Measurements from ENCODE around the gene IDNK.

Gene IDNK

GRCh38 chr9:83636813-83637212 is 13.9 kb downstream of the IDNK start:
- TF ChIP-seq ZBTB7A (IDR thresholded peaks at IDR 0.05; ENCODE audit: low read depth) (no peak), FOXM1 (IDR thresholded peaks at IDR 0.05; ENCODE audit: borderline replicate concordance, low read depth) (no peak), YY1 (IDR thresholded peaks at IDR 0.05; ENCODE audit: low read depth) (no peak), TEAD4 (IDR thresholded peaks at IDR 0.05) (no peak), RAD21 (IDR thresholded peaks at IDR 0.05; ENCODE audit: low read depth) (no peak), EGR1 (IDR thresholded peaks at IDR 0.05) (no peak), TAF1 (IDR thresholded peaks at IDR 0.05; ENCODE audit: low read depth) (no peak)
- TF ChIP-seq, protein P1, sequence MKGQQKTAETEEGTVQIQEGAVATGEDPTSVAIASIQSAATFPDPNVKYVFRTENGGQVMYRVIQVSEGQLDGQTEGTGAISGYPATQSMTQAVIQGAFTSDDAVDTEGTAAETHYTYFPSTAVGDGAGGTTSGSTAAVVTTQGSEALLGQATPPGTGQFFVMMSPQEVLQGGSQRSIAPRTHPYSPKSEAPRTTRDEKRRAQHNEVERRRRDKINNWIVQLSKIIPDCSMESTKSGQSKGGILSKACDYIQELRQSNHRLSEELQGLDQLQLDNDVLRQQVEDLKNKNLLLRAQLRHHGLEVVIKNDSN (IDR thresholded peaks at IDR 0.05): no peak

DNA sequence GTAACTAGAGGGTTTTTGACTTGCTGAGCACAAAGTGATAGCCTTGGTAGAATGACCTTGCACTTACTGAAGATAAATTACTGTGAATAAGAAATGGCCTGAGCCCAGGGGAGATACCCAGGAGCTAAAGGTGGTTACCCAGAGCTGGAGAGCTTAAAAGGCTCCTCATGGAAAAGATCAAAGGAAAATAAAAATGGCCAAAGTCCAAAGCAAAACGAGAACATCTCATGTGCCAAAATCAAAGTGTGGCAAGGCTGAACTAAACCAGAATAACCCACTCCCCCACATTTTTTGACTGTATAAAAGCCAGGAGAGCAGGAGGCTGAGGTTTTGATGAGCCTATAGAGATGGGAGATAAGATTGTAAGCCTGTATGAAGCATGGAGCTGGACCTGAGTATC is 14.4 kb downstream of the IDNK start:
- TF ChIP-seq, protein P2, sequence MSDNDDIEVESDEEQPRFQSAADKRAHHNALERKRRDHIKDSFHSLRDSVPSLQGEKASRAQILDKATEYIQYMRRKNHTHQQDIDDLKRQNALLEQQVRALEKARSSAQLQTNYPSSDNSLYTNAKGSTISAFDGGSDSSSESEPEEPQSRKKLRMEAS (IDR thresholded peaks at IDR 0.05): no peak
- TF ChIP-seq ZBTB7A (IDR thresholded peaks at IDR 0.05; ENCODE audit: low read depth) (no peak), EP300 (IDR thresholded peaks at IDR 0.05; ENCODE audit: borderline replicate concordance) (no peak), CREB1 (IDR thresholded peaks at IDR 0.05; ENCODE audit: low read depth) (no peak), TAF1 (IDR thresholded peaks at IDR 0.05; ENCODE audit: low read depth) (no peak), EGR1 (IDR thresholded peaks at IDR 0.05) (no peak), YY1 (IDR thresholded peaks at IDR 0.05; ENCODE audit: low read depth) (no peak), TEAD4 (IDR thresholded peaks at IDR 0.05) (no peak), TCF12 (IDR thresholded peaks at IDR 0.05; ENCODE audit: low read depth) (no peak), FOXM1 (IDR thresholded peaks at IDR 0.05; ENCODE audit: borderline replicate concordance, low read depth) (no peak), CEBPB (IDR thresholded peaks at IDR 0.05) (no peak), RAD21 (IDR thresholded peaks at IDR 0.05; ENCODE audit: low read depth) (no peak), NFIC (IDR thresholded peaks at IDR 0.05) (no peak), REST (IDR thresholded peaks at IDR 0.05; ENCODE audit: low read depth) (no peak)
- TF ChIP-seq, protein P1 (IDR thresholded peaks at IDR 0.05): no peak

DNA sequence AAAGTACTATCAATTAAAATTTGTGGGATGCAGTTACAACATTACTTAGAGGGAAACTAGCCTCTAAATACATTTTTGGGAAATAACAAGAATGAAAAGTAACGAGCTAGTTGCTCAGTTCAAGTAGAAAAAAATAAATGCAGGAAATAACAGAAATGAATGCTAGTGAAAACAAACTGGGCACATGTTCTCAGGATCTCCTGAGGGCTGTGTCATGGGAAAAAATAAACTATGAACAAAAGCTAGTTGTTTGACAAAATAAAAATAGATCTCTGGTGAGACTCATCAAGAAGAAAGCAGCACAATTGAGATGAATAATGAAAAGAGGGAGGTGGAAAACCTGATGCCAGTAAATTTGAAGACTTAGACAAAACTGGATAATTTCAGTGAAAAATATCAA is 16.3 kb downstream of the IDNK start:
- TF ChIP-seq REST (IDR thresholded peaks at IDR 0.05; ENCODE audit: low read depth) (no peak), EGR1 (IDR thresholded peaks at IDR 0.05) (no peak), YY1 (IDR thresholded peaks at IDR 0.05; ENCODE audit: low read depth) (no peak), FOXM1 (IDR thresholded peaks at IDR 0.05; ENCODE audit: borderline replicate concordance, low read depth) (no peak), NFIC (IDR thresholded peaks at IDR 0.05) (no peak), RAD21 (IDR thresholded peaks at IDR 0.05; ENCODE audit: low read depth) (no peak), ZBTB7A (IDR thresholded peaks at IDR 0.05; ENCODE audit: low read depth) (no peak), TAF1 (IDR thresholded peaks at IDR 0.05; ENCODE audit: low read depth) (no peak), EP300 (IDR thresholded peaks at IDR 0.05; ENCODE audit: borderline replicate concordance) (no peak), TCF12 (IDR thresholded peaks at IDR 0.05; ENCODE audit: low read depth) (no peak), TEAD4 (IDR thresholded peaks at IDR 0.05) (no peak), CREB1 (IDR thresholded peaks at IDR 0.05; ENCODE audit: low read depth) (no peak)
- TF ChIP-seq, protein P1 (IDR thresholded peaks at IDR 0.05): no peak

- TF ChIP-seq REST (IDR thresholded peaks at IDR 0.05; ENCODE audit: low read depth): no peak
- TF ChIP-seq, protein P2 (IDR thresholded peaks at IDR 0.05): no peak
These were observed 19.9 kb downstream of the IDNK start for GRCh38 chr9:83642793-83643192.
